Spleen (tissue), 11 donors: ENCODE data around the gene VAMP8. TPM values are rescaled to one million over a fixed set of nuclear protein-coding genes. Genes with fewer than 3 reads are reported as not detected.

Experiments
- DNase-seq: peaks from one replicate; pipeline ENCODE4 v3.0.0-alpha.2; 2020
- H3K27ac ChIP-seq, 8 donors: fragments of 200-600 bp; sonication (generic) in 7 of 8; 1 replicate in 4 of 8; 2 replicates in 4 of 8; pipeline versions ENCODE4 v1.5.0 to v1.8.0; 2016 to 2021; ENCODE audit warnings: inconsistent platforms in 4 of 8, mild to moderate bottlenecking in 4 of 8, moderate library complexity in 1 of 8
- H3K27me3 ChIP-seq, 7 donors: fragments of 200-600 bp; sonication (generic) in 6 of 7; replicated peaks in 1 of 7; 1 replicate in 4 of 7; 2 replicates in 3 of 7; pipeline versions ENCODE4 v1.5.0 to v1.8.0; 2016 to 2021; ENCODE audit warnings: inconsistent platforms in 3 of 7, mild to moderate bottlenecking in 1 of 7
- H3K36me3 ChIP-seq, 6 donors: fragments of 200-600 bp; sonication (generic) in 5 of 6; 1 replicate in 4 of 6; 2 replicates in 2 of 6; pipeline versions ENCODE4 v1.5.0 to v1.8.0; 2016 to 2021; ENCODE audit warnings: inconsistent platforms in 2 of 6
- H3K4me1 ChIP-seq, 6 donors: fragments of 200-600 bp; sonication (generic) in 5 of 6; 1 replicate in 3 of 6; 2 replicates in 3 of 6; pipeline versions ENCODE4 v1.5.0 to v1.8.0; 2016 to 2021; ENCODE audit warnings: inconsistent platforms in 3 of 6
- H3K4me3 ChIP-seq, 8 donors: fragments of 200-600 bp; sonication (generic) in 7 of 8; 1 replicate in 4 of 8; 2 replicates in 4 of 8; pipeline versions ENCODE4 v1.5.0 to v1.8.0; 2016 to 2021; ENCODE audit warnings: inconsistent platforms in 4 of 8, mild to moderate bottlenecking in 4 of 8, moderate library complexity in 2 of 8
- H3K9me3 ChIP-seq, 8 donors: fragments of 200-600 bp; sonication (generic) in 7 of 8; 1 replicate in 4 of 8; 2 replicates in 4 of 8; pipeline versions ENCODE4 v1.5.0 to v1.8.0; 2016 to 2021; ENCODE audit warnings: inconsistent platforms in 4 of 8
- POLR2A ChIP-seq, 3 donors: fragments of 450-650 bp; IDR thresholded peaks; one replicate each; pipeline ENCODE4 v1.5.1; 2017; ENCODE audit warnings: antibody characterized with exemption in 3 of 3, mild to moderate bottlenecking in 1 of 3
- POLR2AphosphoS5 ChIP-seq, 3 donors: sonication (generic); formaldehyde crosslinking; IDR thresholded peaks; one replicate each; pipeline ENCODE4 v1.5.1; 2017; ENCODE audit warnings: antibody characterized with exemption in 3 of 3
- WGBS, 5 donors: extraction: QIAGEN DNeasy Blood & Tissue Kit in 3 of 5; methylation state at CpG; one replicate each; pipeline versions ENCODE4 v1.1.5 to v1.1.7; 2013 to 2018; 5-methylcytosine and 5-hydroxymethylcytosine counted together
- intact Hi-C: fragments of 100-400 bp; cut with DNase I; formaldehyde crosslinking; loops from one replicate; pipeline ENCODE4 v1.15.0; 2023; ENCODE audit warnings: low total_unique reads
- polyA plus RNA-seq, 3 donors: library from polyadenylated mRNA; stranded (reverse); fragments of 200-250 nt; gene quantifications; one replicate each; pipeline ENCODE4 v1.2.1, GENCODE V29; 2013
- total RNA-seq, 7 donors: library from RNA; depleted of rRNA in 3 of 7; stranded (reverse); fragments of >200 nt in 3 of 7; fragmentation: NEBNext Ultra II Directional in 4 of 7; extraction: Animal tissue kit (Norgen Biotek cat#: 25700) in 4 of 7; gene quantifications; one replicate each; pipeline versions ENCODE4 v1.1.0 to v1.2.1, GENCODE V29; 2016 to 2021
- TF ChIP-seq, protein P1 (sequence below), 11 experiments: fragments of 200-600 bp in 7 of 11; fragments of 450-650 bp in 4 of 11; sonication (generic) in 4 of 11; IDR thresholded peaks in 8 of 11; conservative IDR thresholded peaks in 3 of 11; 1 replicate in 7 of 11; 2 replicates in 4 of 11; pipeline versions ENCODE4 v1.4.0 to v1.8.0; 2016 to 2021; ENCODE audit warnings: antibody characterized with exemption in 11 of 11, inconsistent platforms in 4 of 11, mild to moderate bottlenecking in 1 of 11
- donor health status: healthy with polysubstance abuse.
- donor health status: DM: no; HTN: no; CAD: no; lungs with moderate emphysema.
- donor health status: DM: no; HTN: no; CAD: no.
- donor health status: Bipolar disorder and iron deficiency.
- donor health status: healthy.
- donor health status: DM: no; HTN: no; CAD: no.
- donor health status: DM: yes; HTN: yes; CAD: no.

The VAMP8 gene
- total and polyA plus RNA-seq, 10 donors, result 119 to 401 (median 152) TPM

DNA sequence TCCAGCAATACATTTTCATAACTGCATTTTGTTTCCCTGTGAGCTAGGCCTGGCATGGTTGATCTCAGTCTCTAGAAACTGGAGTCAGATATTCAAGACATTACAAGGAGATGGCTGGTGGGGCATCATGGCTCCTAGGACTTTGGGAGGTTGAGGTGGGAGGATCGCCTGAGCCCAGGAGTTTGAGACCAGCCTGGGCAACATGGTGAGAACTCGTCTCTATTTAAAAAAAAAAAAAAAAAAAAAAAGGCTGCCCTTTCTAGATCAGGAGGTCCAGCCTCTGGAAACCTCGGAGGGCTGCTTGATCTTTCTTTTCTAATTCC is 362 bp upstream of the VAMP8 start:
- intact Hi-C loops, result no loop called here
- H3K4me1 ChIP-seq, result peaks cover 7 to 56% (median 37%) of the 10 kb centered on the region in 6 donors
- 32 to 57% (median 36%) methylated on average over 3 of the region's 3 CpGs for WGBS, 5 donors
- no peak for DNase-seq
- H3K4me3 ChIP-seq, result peak overlapping the region in 7 of 8 donors; percentile 35 to 73 (median 53)
- H3K36me3 ChIP-seq, result peaks cover 0 to 17% (median 5%) of the 10 kb centered on the region in 6 donors
- H3K9me3 ChIP-seq, result no peaks in the 10 kb centered on the region
- peaks cover 0 to 16% (median 0%) of the 10 kb centered on the region in 7 donors for H3K27me3 ChIP-seq
- peak overlapping the region in 7 of 8 donors; percentile 68 to 89 (median 83) for H3K27ac ChIP-seq
- TF ChIP-seq POLR2A (IDR thresholded peaks at IDR 0.05), result no peak
- TF ChIP-seq, protein P1, sequence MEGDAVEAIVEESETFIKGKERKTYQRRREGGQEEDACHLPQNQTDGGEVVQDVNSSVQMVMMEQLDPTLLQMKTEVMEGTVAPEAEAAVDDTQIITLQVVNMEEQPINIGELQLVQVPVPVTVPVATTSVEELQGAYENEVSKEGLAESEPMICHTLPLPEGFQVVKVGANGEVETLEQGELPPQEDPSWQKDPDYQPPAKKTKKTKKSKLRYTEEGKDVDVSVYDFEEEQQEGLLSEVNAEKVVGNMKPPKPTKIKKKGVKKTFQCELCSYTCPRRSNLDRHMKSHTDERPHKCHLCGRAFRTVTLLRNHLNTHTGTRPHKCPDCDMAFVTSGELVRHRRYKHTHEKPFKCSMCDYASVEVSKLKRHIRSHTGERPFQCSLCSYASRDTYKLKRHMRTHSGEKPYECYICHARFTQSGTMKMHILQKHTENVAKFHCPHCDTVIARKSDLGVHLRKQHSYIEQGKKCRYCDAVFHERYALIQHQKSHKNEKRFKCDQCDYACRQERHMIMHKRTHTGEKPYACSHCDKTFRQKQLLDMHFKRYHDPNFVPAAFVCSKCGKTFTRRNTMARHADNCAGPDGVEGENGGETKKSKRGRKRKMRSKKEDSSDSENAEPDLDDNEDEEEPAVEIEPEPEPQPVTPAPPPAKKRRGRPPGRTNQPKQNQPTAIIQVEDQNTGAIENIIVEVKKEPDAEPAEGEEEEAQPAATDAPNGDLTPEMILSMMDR (IDR thresholded peaks at IDR 0.05 in 8 of 11, conservative IDR thresholded peaks at IDR 0.05 in 3 of 11), result no peak

GRCh38 chr2:85578243-85579180 is 1.1 kb downstream of the VAMP8 start:
- Histone ChIP-seq H3K27me3 (peaks cover 0 to 12% (median 0%) of the 10 kb centered on the region in 7 donors), H3K27ac (peak overlapping the region; percentile 68 to 89 (median 80)), H3K9me3 (no peaks in the 10 kb centered on the region), H3K36me3 (peaks cover 0 to 29% (median 5%) of the 10 kb centered on the region in 6 donors), H3K4me3 (peak overlapping the region; percentile 35 to 73 (median 52)), H3K4me1 (peaks cover 8 to 71% (median 49%) of the 10 kb centered on the region in 6 donors)
- TF ChIP-seq POLR2AphosphoS5 (IDR thresholded peaks at IDR 0.05), result peak; percentile 56 to 61 (median 59)
- TF ChIP-seq, protein P1 (IDR thresholded peaks at IDR 0.05 in 8 of 11, conservative IDR thresholded peaks at IDR 0.05 in 3 of 11), result no peak
- TF ChIP-seq POLR2A (IDR thresholded peaks at IDR 0.05), result no peak
- peak; percentile 91 for DNase-seq
- 12 to 43% (median 35%) methylated on average over 19 of the region's 19 CpGs for WGBS, 5 donors
- intact Hi-C loops, result no loop called here

GRCh38 chr2:85579266-85579935 is 2.0 kb downstream of the VAMP8 start:
- WGBS, 5 donors, result 42 to 51% (median 44%) methylated on average over 6 of the region's 6 CpGs
- TF ChIP-seq POLR2AphosphoS5 (IDR thresholded peaks at IDR 0.05), result no peak
- TF ChIP-seq, protein P1 (IDR thresholded peaks at IDR 0.05 in 8 of 11, conservative IDR thresholded peaks at IDR 0.05 in 3 of 11), result no peak
- no peak for TF ChIP-seq POLR2A (IDR thresholded peaks at IDR 0.05)
- Histone ChIP-seq H3K4me1 (peaks cover 13 to 80% (median 57%) of the 10 kb centered on the region in 6 donors), H3K9me3 (no peaks in the 10 kb centered on the region), H3K4me3 (peak overlapping the region in 7 of 8 donors; percentile 23 to 73 (median 53)), H3K27me3 (peaks cover 0 to 6% (median 0%) of the 10 kb centered on the region in 7 donors), H3K27ac (peak overlapping the region in 7 of 8 donors; percentile 68 to 89 (median 83)), H3K36me3 (peaks cover 0 to 29% (median 5%) of the 10 kb centered on the region in 6 donors)
- intact Hi-C loops, result no loop called here
- no peak for DNase-seq
